Kidney (tissue), 14 donors: ENCODE measurements around the gene DCTD. TPM values are rescaled to one million over a fixed set of nuclear protein-coding genes. Genes with fewer than 3 reads are reported as not detected.

Experiments used
- DNase-seq, 5 donors: peaks; one replicate each; pipeline ENCODE4 v3.0.0-alpha.2; 2013 to 2020
- FAIRE-seq: peaks from 2 replicates; lab custom pipeline; 2012; peaks lifted over from hg19 to GRCh38; lab: Jason Lieb, UNC
- H3K27ac ChIP-seq, 2 donors: one replicate each; pipeline ENCODE4 v1.7.0; 2013; ENCODE audit warnings: low read depth in 2 of 2, low read length in 2 of 2, inconsistent platforms in 1 of 2
- H3K27me3 ChIP-seq: one replicate; pipeline ENCODE4 v1.7.1; 2013; ENCODE audit warnings: low read length, inconsistent platforms; ENCODE audit not compliant: control insufficient read depth, insufficient read depth
- H3K36me3 ChIP-seq, 3 donors: one replicate each; pipeline versions ENCODE4 v1.7.0 to v1.7.1; 2013; ENCODE audit warnings: low read length in 3 of 3, control low read depth in 1 of 3, inconsistent platforms in 1 of 3; ENCODE audit not compliant: insufficient read depth in 3 of 3, control insufficient read depth in 2 of 3
- H3K4me1 ChIP-seq, 3 donors: one replicate each; pipeline versions ENCODE4 v1.7.0 to v1.7.1; 2013; ENCODE audit warnings: low read length in 3 of 3, inconsistent platforms in 1 of 3, low read depth in 1 of 3; ENCODE audit not compliant: control insufficient read depth in 2 of 3, insufficient read depth in 2 of 3
- H3K4me3 ChIP-seq, 3 donors: one replicate each; pipeline versions ENCODE4 v1.7.0 to v1.8.1; 2013; ENCODE audit warnings: low read length in 3 of 3, control low read depth in 1 of 3, inconsistent platforms in 1 of 3
- H3K9ac ChIP-seq, 3 donors: one replicate each; pipeline versions ENCODE4 v1.7.0 to v1.7.1; 2013; ENCODE audit warnings: low read length in 3 of 3, control low read depth in 1 of 3, inconsistent platforms in 1 of 3
- H3K9me3 ChIP-seq, 3 donors: one replicate each; pipeline versions ENCODE4 v1.7.0 to v1.7.1; 2013; ENCODE audit warnings: low read length in 3 of 3, control low read depth in 1 of 3, inconsistent platforms in 1 of 3; ENCODE audit not compliant: control insufficient read depth in 2 of 3, insufficient read depth in 1 of 3
- intact Hi-C: fragments of 100-400 bp; cut with DNase I; formaldehyde crosslinking; loops from one replicate; pipeline ENCODE4 v1.11.1; 2022
- polyA plus RNA-seq: library from polyadenylated mRNA; stranded (reverse); fragments of 350-450 nt; fragmentation: Illumina TruSeq; extraction: RNeasy Lipid Tissue Mini Kit (QIAGEN cat#74804); gene quantifications from one replicate; pipeline ENCODE4 v1.2.3, GENCODE V29; 2014; ENCODE audit warnings: low read depth, low replicate concordance; ENCODE audit not compliant: insufficient read depth
- total RNA-seq: library from RNA; stranded (reverse); fragmentation: NEBNext Ultra II Directional; extraction: Animal tissue kit (Norgen Biotek cat#: 25700); gene quantifications from one replicate; pipeline ENCODE4 v1.2.1, GENCODE V29; 2021
- TF ChIP-seq, protein P1 (sequence below): IDR thresholded peaks from 3 replicates; pipeline ENCODE4 v1.5.1; 2012; ENCODE audit warnings: mild to moderate bottlenecking, moderate library complexity, borderline replicate concordance; ENCODE audit not compliant: insufficient read depth; ENCODE audit errors: extremely low read depth
- donor health status: control.
- donor health status: control.
- donor health status: control.
- donor health status: control.
- donor health status: control.
- donor health status: DM: yes; HTN: yes; CAD: no.
- donor health status: Normal renal cell carcinoma (clear cell type).

The DCTD gene
- total and polyA plus RNA-seq, 2 donors from 2014 or later = 54.9 to 99.6 TPM

- Histone ChIP-seq H3K4me3 (no peak overlapping the region), H3K4me1 (no peaks in the 10 kb centered on the region), H3K27me3 (no peaks in the 10 kb centered on the region), H3K9ac (no peak overlapping the region), H3K36me3 (peaks cover 2 to 10% (median 7%) of the 10 kb centered on the region in 3 donors), H3K27ac (no peak overlapping the region), H3K9me3 (no peaks in the 10 kb centered on the region)
- DNase-seq (no peak), FAIRE-seq (no peak)
- TF ChIP-seq, protein P1, sequence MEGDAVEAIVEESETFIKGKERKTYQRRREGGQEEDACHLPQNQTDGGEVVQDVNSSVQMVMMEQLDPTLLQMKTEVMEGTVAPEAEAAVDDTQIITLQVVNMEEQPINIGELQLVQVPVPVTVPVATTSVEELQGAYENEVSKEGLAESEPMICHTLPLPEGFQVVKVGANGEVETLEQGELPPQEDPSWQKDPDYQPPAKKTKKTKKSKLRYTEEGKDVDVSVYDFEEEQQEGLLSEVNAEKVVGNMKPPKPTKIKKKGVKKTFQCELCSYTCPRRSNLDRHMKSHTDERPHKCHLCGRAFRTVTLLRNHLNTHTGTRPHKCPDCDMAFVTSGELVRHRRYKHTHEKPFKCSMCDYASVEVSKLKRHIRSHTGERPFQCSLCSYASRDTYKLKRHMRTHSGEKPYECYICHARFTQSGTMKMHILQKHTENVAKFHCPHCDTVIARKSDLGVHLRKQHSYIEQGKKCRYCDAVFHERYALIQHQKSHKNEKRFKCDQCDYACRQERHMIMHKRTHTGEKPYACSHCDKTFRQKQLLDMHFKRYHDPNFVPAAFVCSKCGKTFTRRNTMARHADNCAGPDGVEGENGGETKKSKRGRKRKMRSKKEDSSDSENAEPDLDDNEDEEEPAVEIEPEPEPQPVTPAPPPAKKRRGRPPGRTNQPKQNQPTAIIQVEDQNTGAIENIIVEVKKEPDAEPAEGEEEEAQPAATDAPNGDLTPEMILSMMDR = no peak
- intact Hi-C loops = no loop called here
Observed at GRCh38 chr4:182907396-182907795, 9.8 kb downstream of the DCTD start.

GRCh38 chr4:182906786-182907185 lies 10.4 kb downstream of the DCTD start:
- Histone ChIP-seq H3K36me3 (peaks cover 2 to 8% (median 6%) of the 10 kb centered on the region in 3 donors), H3K27me3 (no peaks in the 10 kb centered on the region), H3K4me3 (no peak overlapping the region), H3K9me3 (no peaks in the 10 kb centered on the region), H3K27ac (no peak overlapping the region), H3K4me1 (no peaks in the 10 kb centered on the region), H3K9ac (no peak overlapping the region)
- DNase-seq (no peak), FAIRE-seq (no peak)
- intact Hi-C loops = no loop called here
- TF ChIP-seq, protein P1 = no peak

DNA sequence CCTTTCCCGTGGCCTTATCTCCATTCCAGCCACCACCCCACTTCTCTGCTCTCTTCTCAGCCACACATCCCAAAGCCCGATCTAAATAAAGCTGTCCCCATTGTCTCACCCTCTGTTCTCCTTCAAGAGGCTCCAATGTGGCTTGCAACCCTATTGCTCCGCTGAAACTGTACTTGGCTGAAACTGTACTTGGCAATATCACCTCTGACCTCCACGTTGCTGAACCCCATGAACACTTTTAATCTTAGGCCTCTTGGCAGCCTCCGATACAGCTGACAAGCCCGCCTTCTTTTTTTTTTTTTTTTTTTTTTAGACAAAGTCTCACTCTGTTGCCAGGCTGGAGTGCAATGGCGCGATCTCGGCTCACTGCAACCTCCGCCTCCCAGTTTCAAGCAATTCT lies 12.1 kb downstream of the DCTD start:
- TF ChIP-seq, protein P1 = no peak
- Histone ChIP-seq H3K4me1 (no peaks in the 10 kb centered on the region), H3K27ac (no peak overlapping the region), H3K9me3 (no peaks in the 10 kb centered on the region), H3K36me3 (peaks cover 0 to 7% (median 3%) of the 10 kb centered on the region in 3 donors), H3K4me3 (no peak overlapping the region), H3K27me3 (no peaks in the 10 kb centered on the region), H3K9ac (no peak overlapping the region)
- no peak for DNase-seq
- intact Hi-C loops = no loop called here
- FAIRE-seq = no peak

- FAIRE-seq (no peak), DNase-seq (no peak)
- Histone ChIP-seq H3K27ac (no peak overlapping the region), H3K36me3 (peaks cover 0 to 7% (median 7%) of the 10 kb centered on the region in 3 donors), H3K9ac (no peak overlapping the region), H3K9me3 (no peaks in the 10 kb centered on the region), H3K27me3 (no peaks in the 10 kb centered on the region), H3K4me3 (no peak overlapping the region), H3K4me1 (no peaks in the 10 kb centered on the region)
- intact Hi-C loops = no loop called here
- TF ChIP-seq, protein P1 = no peak
Observed at GRCh38 chr4:182904211-182904761, 12.9 kb downstream of the DCTD start.
